DND-41 (cell line): ENCODE measurements around the gene EIPR1.

Experiments used
- EZH2 ChIP-seq: IDR thresholded peaks from 3 replicates; pipeline ENCODE4 v1.6.1; 2012; ENCODE audit warnings: borderline replicate concordance, low read depth, mild to moderate bottlenecking, moderate library complexity, low read length, inconsistent platforms; ENCODE audit not compliant: severe bottlenecking
- TF ChIP-seq, protein P1 (sequence below): IDR thresholded peaks from 2 replicates; pipeline ENCODE4 v1.5.1; 2012; ENCODE audit warnings: borderline replicate concordance, low read length, moderate library complexity, mild to moderate bottlenecking; ENCODE audit not compliant: poor library complexity, severe bottlenecking; ENCODE audit errors: extremely low read depth

DNA sequence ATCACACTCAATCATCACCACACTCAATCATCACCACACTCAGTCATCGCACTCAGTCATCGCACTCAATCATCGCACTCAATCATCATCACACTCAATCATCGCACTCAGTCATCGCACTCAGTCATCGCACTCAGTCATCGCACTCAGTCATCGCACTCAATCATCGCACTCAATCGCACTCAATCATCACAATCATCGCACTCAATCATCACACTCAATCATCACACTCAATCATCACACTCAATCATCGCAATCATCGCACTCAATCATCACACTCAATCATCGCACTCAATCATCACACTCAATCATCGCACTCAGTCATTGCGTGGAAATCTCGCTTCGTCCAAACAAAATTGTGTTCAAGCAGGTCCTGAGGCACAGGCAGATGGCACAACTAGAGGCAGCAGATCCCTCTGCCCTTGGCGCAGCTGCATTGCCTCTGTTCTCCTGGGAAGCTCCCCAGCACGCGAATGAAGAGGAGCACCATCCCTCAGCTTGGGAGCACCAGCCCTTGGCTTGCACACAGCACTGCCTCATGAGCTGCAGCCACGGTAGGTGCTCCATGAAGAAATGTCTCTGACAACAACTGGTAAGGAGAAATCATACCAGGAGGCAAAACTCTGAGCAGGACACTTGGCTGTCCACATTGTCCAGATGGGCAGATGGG is 108.1 kb downstream of the EIPR1 start:
- TF ChIP-seq, protein P1, sequence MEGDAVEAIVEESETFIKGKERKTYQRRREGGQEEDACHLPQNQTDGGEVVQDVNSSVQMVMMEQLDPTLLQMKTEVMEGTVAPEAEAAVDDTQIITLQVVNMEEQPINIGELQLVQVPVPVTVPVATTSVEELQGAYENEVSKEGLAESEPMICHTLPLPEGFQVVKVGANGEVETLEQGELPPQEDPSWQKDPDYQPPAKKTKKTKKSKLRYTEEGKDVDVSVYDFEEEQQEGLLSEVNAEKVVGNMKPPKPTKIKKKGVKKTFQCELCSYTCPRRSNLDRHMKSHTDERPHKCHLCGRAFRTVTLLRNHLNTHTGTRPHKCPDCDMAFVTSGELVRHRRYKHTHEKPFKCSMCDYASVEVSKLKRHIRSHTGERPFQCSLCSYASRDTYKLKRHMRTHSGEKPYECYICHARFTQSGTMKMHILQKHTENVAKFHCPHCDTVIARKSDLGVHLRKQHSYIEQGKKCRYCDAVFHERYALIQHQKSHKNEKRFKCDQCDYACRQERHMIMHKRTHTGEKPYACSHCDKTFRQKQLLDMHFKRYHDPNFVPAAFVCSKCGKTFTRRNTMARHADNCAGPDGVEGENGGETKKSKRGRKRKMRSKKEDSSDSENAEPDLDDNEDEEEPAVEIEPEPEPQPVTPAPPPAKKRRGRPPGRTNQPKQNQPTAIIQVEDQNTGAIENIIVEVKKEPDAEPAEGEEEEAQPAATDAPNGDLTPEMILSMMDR = no peak
- TF ChIP-seq EZH2 = no peak
